BLaER1 (cell line): ENCODE data around the gene ALDH1L2.

Experiments used
- H3K27ac ChIP-seq: shearing (Covaris generic); formaldehyde crosslinking; 2 replicates; pipeline ENCODE4 v1.8.1; 2022
- H3K27me3 ChIP-seq: shearing (Covaris generic); formaldehyde crosslinking; 2 replicates; pipeline ENCODE4 v1.8.1; 2022
- H3K36me3 ChIP-seq: shearing (Covaris generic); formaldehyde crosslinking; 2 replicates; pipeline ENCODE4 v1.8.1; 2022
- H3K4me1 ChIP-seq: shearing (Covaris generic); formaldehyde crosslinking; 2 replicates; pipeline ENCODE4 v1.8.1; 2022
- H3K4me2 ChIP-seq: shearing (Covaris generic); formaldehyde crosslinking; 2 replicates; pipeline ENCODE4 v1.8.1; 2022
- H3K4me3 ChIP-seq: shearing (Covaris generic); formaldehyde crosslinking; 2 replicates; pipeline ENCODE4 v1.8.1; 2022
- H3K9ac ChIP-seq: shearing (Covaris generic); formaldehyde crosslinking; 2 replicates; pipeline ENCODE4 v1.8.1; 2022
- H3K9me3 ChIP-seq: shearing (Covaris generic); formaldehyde crosslinking; 2 replicates; pipeline ENCODE4 v1.8.1; 2022
- H4K20me1 ChIP-seq: shearing (Covaris generic); formaldehyde crosslinking; 2 replicates; pipeline ENCODE4 v1.8.1; 2022
- Cebpa-rat ChIP-seq: shearing (Covaris generic); IDR thresholded peaks from 2 replicates; pipeline ENCODE4 v1.8.1; 2022

ALDH1L2 gene

DNA sequence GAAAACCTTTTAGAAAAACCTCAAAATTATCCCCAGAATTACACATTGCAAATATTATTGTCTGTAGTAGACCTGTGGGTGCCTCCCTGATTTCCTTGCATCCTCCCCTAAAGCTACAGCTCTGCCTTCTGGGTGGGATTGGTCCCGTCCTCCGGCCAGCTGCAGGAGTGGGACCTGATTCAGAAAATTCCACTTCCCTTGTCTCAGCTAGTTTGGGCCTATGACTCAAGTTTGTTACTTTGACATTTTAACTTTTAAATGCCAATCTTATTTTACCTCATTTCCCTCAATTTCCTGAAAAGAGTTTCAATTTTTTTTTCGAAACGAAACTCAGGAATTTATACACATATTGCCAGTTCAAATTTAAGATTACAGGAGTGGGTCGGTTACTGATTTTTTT, 113.0 kb downstream of the ALDH1L2 start:
- Histone ChIP-seq H3K9me3 (no peaks in the 10 kb centered on the region), H3K4me1 (no peaks in the 10 kb centered on the region), H3K4me2 (no peak overlapping the region), H3K27ac (no peak overlapping the region), H3K9ac (no peak overlapping the region), H4K20me1 (no peaks in the 10 kb centered on the region), H3K36me3 (no peaks in the 10 kb centered on the region), H3K27me3 (no peaks in the 10 kb centered on the region), H3K4me3 (no peak overlapping the region)
- no peak for TF ChIP-seq Cebpa-rat
